Measurements from ENCODE around the gene SORBS1. TPM values are rescaled to one million over a fixed set of nuclear protein-coding genes. Genes with fewer than 3 reads are reported as not detected.

Gene SORBS1
- total and polyA plus RNA-seq, 3 experiments from 2014 or later = 0.28 to 1.7 (median 0.92) TPM

- no peaks in the 10 kb centered on the region for H3K36me3 ChIP-seq (ENCODE audit: insufficient read depth, low read length)
- ChIA-PET CTCF (interaction anchor here (0.8 to 1.4 kb wide), 3 partner anchors 17 to 99 kb away, joined by 3 to 4 read pairs (median 4); no protein-coding TSS in a partner anchor), POLR2A (interaction anchor here (0.7 kb wide), 1 partner anchor 35 kb away, joined by 3 read pairs; no protein-coding TSS in a partner anchor)
- no peak for DNase-seq
- Mint-ChIP-seq H3K27ac (peak overlapping the region in 1 of 8 donors; percentile 11), H3K4me1 (peaks cover 3 to 6% (median 4%) of the 10 kb centered on the region in 3 donors), H3K9me3 (no peaks in the 10 kb centered on the region), H3K27me3 (peaks cover 0 to 4% of the 10 kb centered on the region in 2 donors), H3K4me3 (no peak overlapping the region), H3K36me3 (no peaks in the 10 kb centered on the region)
- no peak overlapping the region for H3K4me3 ChIP-seq (ENCODE audit: low read length)
- H3K27me3 ChIP-seq (ENCODE audit: insufficient read depth, low read length, poor library complexity, severe bottlenecking) = no peaks in the 10 kb centered on the region
- no peaks in the 10 kb centered on the region for H3K4me1 ChIP-seq (ENCODE audit: insufficient read depth, low read length)
- H3K9me3 ChIP-seq (ENCODE audit: low read length) = no peaks in the 10 kb centered on the region
- H3K27ac ChIP-seq (ENCODE audit: low read depth, low read length) = no peak overlapping the region
Measured at GRCh38 chr10:95264227-95265051, 296.7 kb downstream of the SORBS1 start.

- peaks cover 3 to 6% (median 4%) of the 10 kb centered on the region in 3 donors for H3K4me1 Mint-ChIP-seq
- DNase-seq = no peak
- H3K27ac ChIP-seq (ENCODE audit: low read depth, low read length) = no peak overlapping the region
- no peak overlapping the region for H3K4me3 ChIP-seq (ENCODE audit: low read length)
- no peaks in the 10 kb centered on the region for H3K4me1 ChIP-seq (ENCODE audit: insufficient read depth, low read length)
- no peaks in the 10 kb centered on the region for H3K27me3 ChIP-seq (ENCODE audit: insufficient read depth, low read length, poor library complexity, severe bottlenecking)
- H3K36me3 Mint-ChIP-seq = no peaks in the 10 kb centered on the region
- H3K27me3 Mint-ChIP-seq = peaks cover 0 to 4% of the 10 kb centered on the region in 2 donors
- no peaks in the 10 kb centered on the region for H3K9me3 ChIP-seq (ENCODE audit: low read length)
- CTCF ChIA-PET = interaction anchor here (1.2 kb wide), 1 partner anchor 30 kb away, joined by 3 read pairs; no protein-coding TSS in a partner anchor
- no peak overlapping the region for H3K4me3 Mint-ChIP-seq
- POLR2A ChIA-PET = interaction anchor here (0.7 kb wide), 1 partner anchor 36 kb away, joined by 3 read pairs; no protein-coding TSS in a partner anchor
- no peaks in the 10 kb centered on the region for H3K9me3 Mint-ChIP-seq
- H3K27ac Mint-ChIP-seq = no peak overlapping the region
- H3K36me3 ChIP-seq (ENCODE audit: insufficient read depth, low read length) = no peaks in the 10 kb centered on the region
Measured at GRCh38 chr10:95263864-95264226, 297.3 kb downstream of the SORBS1 start.

- H3K27me3 Mint-ChIP-seq = peaks cover 0 to 6% of the 10 kb centered on the region in 2 donors
- Histone ChIP-seq H3K4me3 (ENCODE audit: low read length) (no peak overlapping the region), H3K9me3 (ENCODE audit: low read length) (no peaks in the 10 kb centered on the region), H3K36me3 (ENCODE audit: insufficient read depth, low read length) (no peaks in the 10 kb centered on the region), H3K27ac (ENCODE audit: low read depth, low read length) (no peak overlapping the region), H3K27me3 (ENCODE audit: insufficient read depth, low read length, poor library complexity, severe bottlenecking) (no peaks in the 10 kb centered on the region), H3K4me1 (ENCODE audit: insufficient read depth, low read length) (no peaks in the 10 kb centered on the region)
- H3K4me3 Mint-ChIP-seq = no peak overlapping the region
- no peak for DNase-seq
- POLR2A ChIA-PET = no interaction called here
- H3K27ac Mint-ChIP-seq = no peak overlapping the region
- H3K9me3 Mint-ChIP-seq = no peaks in the 10 kb centered on the region
- peaks cover 3 to 6% (median 4%) of the 10 kb centered on the region in 3 donors for H3K4me1 Mint-ChIP-seq
- CTCF ChIA-PET = no interaction called here
- H3K36me3 Mint-ChIP-seq = no peaks in the 10 kb centered on the region
Measured at GRCh38 chr10:95262763-95263518, 298.2 kb downstream of the SORBS1 start.

GRCh38 chr10:95261926-95262325 is 299.2 kb downstream of the SORBS1 start:
- H3K4me3 Mint-ChIP-seq = no peak overlapping the region
- peaks cover 0 to 10% of the 10 kb centered on the region in 2 donors for H3K27me3 Mint-ChIP-seq
- Histone ChIP-seq H3K36me3 (ENCODE audit: insufficient read depth, low read length) (no peaks in the 10 kb centered on the region), H3K4me3 (ENCODE audit: low read length) (no peak overlapping the region), H3K9me3 (ENCODE audit: low read length) (no peaks in the 10 kb centered on the region), H3K27ac (ENCODE audit: low read depth, low read length) (no peak overlapping the region), H3K4me1 (ENCODE audit: insufficient read depth, low read length) (no peaks in the 10 kb centered on the region), H3K27me3 (ENCODE audit: insufficient read depth, low read length, poor library complexity, severe bottlenecking) (no peaks in the 10 kb centered on the region)
- no peaks in the 10 kb centered on the region for H3K9me3 Mint-ChIP-seq
- H3K36me3 Mint-ChIP-seq = no peaks in the 10 kb centered on the region
- ChIA-PET POLR2A (no interaction called here), CTCF (no interaction called here)
- DNase-seq = no peak
- H3K27ac Mint-ChIP-seq = no peak overlapping the region
- H3K4me1 Mint-ChIP-seq = peaks cover 3 to 5% (median 4%) of the 10 kb centered on the region in 3 donors

Other genes with a start within 250 kb of the SORBS1 start
- gene ALDH18A1, start 95.3 kb upstream of the SORBS1 start, total RNA-seq = 10 to 100 TPM; 89.1 to 89.6 TPM
- 66.9 TPM for gene ALDH18A1, start 95.3 kb upstream of the SORBS1 start, polyA plus RNA-seq
- gene TCTN3, start 132.6 kb upstream of the SORBS1 start, total RNA-seq = 10 to 100 TPM; 32.1 to 32.7 TPM
- 59.1 TPM for gene TCTN3, start 132.6 kb upstream of the SORBS1 start, polyA plus RNA-seq
- 1 to 10 TPM; 6.7 to 7.1 TPM for gene ENTPD1, start 194.8 kb upstream of the SORBS1 start, total RNA-seq
- 3.3 TPM for gene ENTPD1, start 194.8 kb upstream of the SORBS1 start, polyA plus RNA-seq

Data from CD8-positive, alpha-beta memory T cell (primary cell).